Chondrocyte (in vitro differentiated cells): ENCODE results near the gene JAKMIP1. TPM values are rescaled to one million over a fixed set of nuclear protein-coding genes. Genes with fewer than 3 reads are reported as not detected.

Experiments used
- DNase-seq: peaks from one replicate; pipeline ENCODE4 v3.0.0; 2021; ENCODE audit warnings: mixed read lengths, low spot score
- H3K27ac Mint-ChIP-seq: one replicate; pipeline ENCODE4 v1.8.0; 2021; ENCODE audit warnings: mild to moderate bottlenecking, moderate library complexity, mixed read lengths; ENCODE audit not compliant: unreplicated experiment
- H3K27me3 Mint-ChIP-seq: 2 replicates; pipeline ENCODE4 v1.8.0; 2021; ENCODE audit warnings: low read depth, mixed read lengths
- H3K36me3 Mint-ChIP-seq: 2 replicates; pipeline ENCODE4 v1.8.0; 2021; ENCODE audit warnings: low read depth, mixed read lengths
- H3K4me1 Mint-ChIP-seq: 2 replicates; pipeline ENCODE4 v1.8.0; 2021; ENCODE audit warnings: low read depth, mild to moderate bottlenecking, mixed read lengths
- H3K4me3 Mint-ChIP-seq: one replicate; pipeline ENCODE4 v1.8.0; 2021; ENCODE audit warnings: mild to moderate bottlenecking, moderate library complexity, mixed read lengths; ENCODE audit not compliant: unreplicated experiment
- H3K9me3 Mint-ChIP-seq: 2 replicates; pipeline ENCODE4 v1.8.0; 2021; ENCODE audit warnings: low read depth, mixed read lengths
- CTCF ChIP-seq: fragments of 200-600 bp; sonication (generic); IDR thresholded peaks from 2 replicates; pipeline ENCODE4 v1.5.0; 2021; ENCODE audit warnings: antibody characterized with exemption, mild to moderate bottlenecking, moderate library complexity
- total RNA-seq: library from RNA; stranded (reverse); gene quantifications from 3 replicates; pipeline ENCODE4 v1.2.1, GENCODE V29; 2021

The JAKMIP1 gene
- total RNA-seq, 1 donor from 2014 or later: 0.10 TPM

GRCh38 chr4:6195602-6196319 is 4.6 kb downstream of the JAKMIP1 start:
- Mint-ChIP-seq H3K27me3 (peaks cover 63% of the 10 kb centered on the region), H3K4me1 (peaks cover 4% of the 10 kb centered on the region), H3K4me3 (no peak overlapping the region), H3K36me3 (no peaks in the 10 kb centered on the region), H3K27ac (no peak overlapping the region), H3K9me3 (no peaks in the 10 kb centered on the region)
- TF ChIP-seq CTCF: no peak
- DNase-seq: no peak

DNA sequence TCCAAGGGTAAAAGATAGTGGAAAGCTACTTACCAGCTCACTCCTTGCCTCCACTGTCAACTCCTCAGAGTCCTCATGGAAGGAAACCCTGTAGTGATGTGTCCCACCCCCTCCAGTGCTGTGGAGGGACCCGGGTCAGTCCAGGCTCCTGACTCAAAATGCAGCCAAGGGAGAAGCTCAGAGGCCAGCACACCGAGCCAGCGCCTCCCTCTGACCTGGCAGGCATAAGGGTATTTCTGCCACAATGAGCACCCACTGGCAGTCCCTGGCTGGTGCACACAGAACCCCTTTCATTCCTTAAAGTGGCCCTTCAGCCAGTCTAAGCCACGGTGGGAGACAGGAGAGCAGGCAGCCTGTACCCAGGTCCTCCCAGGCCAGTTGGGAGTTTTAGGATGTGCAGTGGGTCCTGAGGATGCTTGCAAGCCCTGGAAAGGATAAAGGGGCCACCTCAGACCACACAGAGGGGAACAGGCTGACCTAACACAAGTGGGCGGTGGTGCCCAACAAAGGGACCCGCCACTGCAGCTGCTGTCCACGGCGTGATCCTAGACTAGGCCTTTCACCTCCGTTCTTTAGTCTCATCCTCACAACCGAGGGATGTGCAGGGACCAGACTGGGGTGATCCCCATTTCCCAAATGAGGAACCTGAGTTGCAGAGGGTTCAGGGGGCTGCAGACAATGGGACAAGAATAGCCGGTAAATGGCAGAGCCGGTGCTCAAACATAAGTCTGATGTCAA is 5.7 kb downstream of the JAKMIP1 start:
- H3K4me3 Mint-ChIP-seq: no peak overlapping the region
- TF ChIP-seq CTCF: no peak
- no peak for DNase-seq
- H3K4me1 Mint-ChIP-seq: peaks cover 5% of the 10 kb centered on the region
- H3K27me3 Mint-ChIP-seq: peaks cover 70% of the 10 kb centered on the region
- H3K9me3 Mint-ChIP-seq: no peaks in the 10 kb centered on the region
- no peaks in the 10 kb centered on the region for H3K36me3 Mint-ChIP-seq
- H3K27ac Mint-ChIP-seq: no peak overlapping the region

DNA sequence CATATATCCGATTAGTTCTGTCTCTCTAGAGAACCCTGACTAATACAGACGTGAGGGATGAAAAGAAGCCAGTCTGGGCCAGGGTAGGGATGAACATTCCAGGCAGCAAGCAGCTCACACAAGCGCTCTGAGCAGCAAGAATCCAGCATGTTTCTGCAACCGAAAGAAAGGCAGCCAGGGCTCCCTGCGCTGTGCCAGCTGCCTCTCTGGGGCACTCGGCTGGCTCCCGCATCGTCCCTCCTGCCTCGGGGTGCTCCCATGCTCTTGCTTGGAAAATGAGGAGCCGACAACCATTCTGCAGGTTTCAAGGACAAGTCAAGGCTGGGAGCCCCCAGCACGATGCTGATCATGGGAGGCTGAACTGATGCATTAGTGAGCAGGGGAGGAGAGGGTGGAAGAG is 7.0 kb downstream of the JAKMIP1 start:
- no peak overlapping the region for H3K27ac Mint-ChIP-seq
- peaks cover 13% of the 10 kb centered on the region for H3K4me1 Mint-ChIP-seq
- H3K9me3 Mint-ChIP-seq: no peaks in the 10 kb centered on the region
- no peak for TF ChIP-seq CTCF
- no peak overlapping the region for H3K4me3 Mint-ChIP-seq
- DNase-seq: no peak
- H3K36me3 Mint-ChIP-seq: no peaks in the 10 kb centered on the region
- peaks cover 65% of the 10 kb centered on the region for H3K27me3 Mint-ChIP-seq

DNA sequence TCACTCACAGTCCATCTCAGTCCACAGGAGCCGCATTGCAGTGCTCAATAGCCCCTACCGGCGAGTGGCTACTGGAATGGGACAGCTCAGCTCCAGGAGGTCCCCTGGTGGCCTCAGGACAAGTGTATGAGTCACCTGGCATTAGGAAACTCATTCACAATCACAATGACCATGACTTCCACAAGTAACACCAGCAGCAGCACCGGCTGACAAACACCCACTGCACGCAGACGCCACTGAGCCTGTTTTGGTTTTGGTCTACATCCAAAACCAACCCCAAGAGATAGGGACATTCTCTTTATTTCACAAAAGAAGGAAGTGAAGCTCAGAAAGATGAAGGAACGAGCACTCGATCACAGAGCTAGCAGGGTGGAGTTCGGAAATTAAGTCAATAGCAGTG is 8.1 kb downstream of the JAKMIP1 start:
- Mint-ChIP-seq H3K4me3 (no peak overlapping the region), H3K4me1 (peaks cover 14% of the 10 kb centered on the region), H3K36me3 (peaks cover 1% of the 10 kb centered on the region), H3K27me3 (peaks cover 54% of the 10 kb centered on the region), H3K27ac (no peak overlapping the region), H3K9me3 (peaks cover 1% of the 10 kb centered on the region)
- TF ChIP-seq CTCF: no peak
- DNase-seq: no peak

DNA sequence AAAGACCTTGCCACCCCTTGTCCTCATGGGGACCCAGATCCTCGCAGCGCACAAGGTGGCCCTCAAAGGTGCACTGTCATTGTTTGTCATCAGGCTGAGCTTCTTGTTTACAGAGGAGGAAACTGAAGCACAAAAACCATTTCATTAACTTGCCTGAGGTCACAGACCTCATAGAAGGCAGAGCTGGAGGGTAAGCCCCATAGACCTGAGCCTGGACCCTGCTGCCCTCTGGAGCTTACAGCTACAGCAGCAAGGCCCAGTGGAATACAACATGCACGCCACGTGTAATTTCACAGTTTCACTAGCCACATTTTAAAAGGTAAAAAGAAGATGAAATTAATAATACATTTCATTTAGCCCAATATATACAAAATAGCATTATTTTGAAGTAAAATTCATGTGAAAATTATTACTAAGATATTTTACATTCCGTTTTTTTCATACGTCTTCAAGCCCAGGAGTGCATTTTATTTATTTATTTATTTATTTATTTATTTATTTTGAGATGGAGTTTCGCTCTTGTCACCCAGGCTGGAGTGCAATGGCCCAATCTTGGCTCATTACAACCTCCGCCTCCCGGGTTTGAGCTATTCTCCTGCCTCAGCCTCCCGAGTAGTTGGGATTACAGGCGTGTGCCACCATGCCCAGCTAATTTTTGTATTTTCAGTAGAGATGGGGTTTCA is 8.8 kb downstream of the JAKMIP1 start:
- DNase-seq: no peak
- Mint-ChIP-seq H3K4me3 (no peak overlapping the region), H3K27me3 (peaks cover 51% of the 10 kb centered on the region), H3K27ac (no peak overlapping the region), H3K36me3 (peaks cover 1% of the 10 kb centered on the region), H3K9me3 (peaks cover 3% of the 10 kb centered on the region), H3K4me1 (peaks cover 14% of the 10 kb centered on the region)
- TF ChIP-seq CTCF: no peak
